K562 (cell line): Measurements from ENCODE around the gene FGD6. TPM values are rescaled to one million over a fixed set of nuclear protein-coding genes. Genes with fewer than 3 reads are reported as not detected.

ENCODE experiments used
- ATAC-seq: fragments of 200-7000 bp; cut with Tn5 transposase; 3 replicates; pipeline ENCODE4 v1.9.1; 2020; ENCODE audit warnings: moderate library complexity
- BruUV-seq: library from RNA; stranded (reverse); fragments of 400-500 nt; replicated peaks from 2 replicates; lab custom pipeline; 2021; lab: Mats Ljungman, UMichigan
- CTCF ChIA-PET: fragments of 300-600 bp; formaldehyde crosslinking; extraction: SDS; loops from one replicate; lab custom pipeline; 2021; ENCODE audit warnings: low intra/inter-chr PET ratio; lab: Yijun Ruan, JAX
- POLR2A ChIA-PET: fragments of 300-600, 350-650 bp; sonication (Branson Sonifier 250); formaldehyde crosslinking; extraction: SDS; loops from one replicate; lab custom pipeline; 2021; ENCODE audit warnings: antibody characterized with exemption, inconsistent platforms; lab: Yijun Ruan, JAX
- DNase-seq, 4 experiments: peaks; one replicate each; pipeline versions ENCODE4 v3.0.0 to v3.0.0-alpha.2; 2011 to 2018; ENCODE audit warnings: low spot score in 3 of 4, mixed read lengths in 3 of 4; ENCODE audit errors: extremely low read depth in 1 of 4
- FAIRE-seq: peaks from 2 replicates; lab custom pipeline; 2011; peaks lifted over from hg19 to GRCh38; lab: Jason Lieb, UNC
- H2AFZ ChIP-seq: 2 replicates; pipeline ENCODE4 v1.6.0; 2011; ENCODE audit warnings: low read depth, low read length, control low read depth, inconsistent platforms
- H3K27ac ChIP-seq: fragments of 200-600 bp; 3 replicates; pipeline ENCODE4 v1.8.0; 2011; ENCODE audit warnings: low read depth, mild to moderate bottlenecking, control low read depth, inconsistent platforms, low read length, moderate library complexity, mixed read lengths; ENCODE audit errors: extremely low read depth
- H3K27me3 ChIP-seq, 2 experiments: fragments of 300-600 bp in 1 of 2; 2 replicates in 1 of 2; 3 replicates in 1 of 2; pipeline versions ENCODE4 v1.6.0 to v1.8.0; 2011; ENCODE audit warnings: inconsistent platforms in 2 of 2, low read length in 2 of 2, mild to moderate bottlenecking in 1 of 2, mixed read lengths in 1 of 2, moderate library complexity in 1 of 2; ENCODE audit not compliant: control insufficient read depth in 2 of 2, insufficient read depth in 2 of 2
- H3K36me3 ChIP-seq: fragments of 300-600 bp; 3 replicates; pipeline ENCODE4 v1.8.0; 2011; ENCODE audit warnings: mild to moderate bottlenecking, low read length, inconsistent platforms; ENCODE audit not compliant: control insufficient read depth, insufficient read depth
- H3K4me1 ChIP-seq, 2 experiments: fragments of 200-600 bp in 1 of 2; replicated peaks in 1 of 2; 2 replicates in 1 of 2; 3 replicates in 1 of 2; pipeline versions ENCODE4 v1.5.1 to v1.8.0; 2011; ENCODE audit warnings: inconsistent platforms in 2 of 2, low read length in 2 of 2, mild to moderate bottlenecking in 1 of 2, mixed read lengths in 1 of 2, moderate library complexity in 1 of 2; ENCODE audit not compliant: control insufficient read depth in 2 of 2, insufficient read depth in 2 of 2
- H3K4me2 ChIP-seq: 2 replicates; pipeline ENCODE4 v1.6.1; 2011; ENCODE audit warnings: low read length, control low read depth, inconsistent platforms, mixed read lengths; ENCODE audit not compliant: insufficient read depth
- H3K4me3 ChIP-seq: fragments of 200-600 bp; sonication (generic), shearing (Covaris generic); 2 replicates; pipeline ENCODE4 v1.5.1; 2016; ENCODE audit warnings: control low read depth, inconsistent platforms
- H3K79me2 ChIP-seq: fragments of 200-600 bp; 3 replicates; pipeline ENCODE4 v1.8.0; 2011; ENCODE audit warnings: low read length, inconsistent platforms; ENCODE audit not compliant: control insufficient read depth, insufficient read depth
- H3K9ac ChIP-seq, 2 experiments: 2 replicates each; pipeline versions ENCODE4 v1.6.0 to v1.6.1; 2011; ENCODE audit warnings: low read depth in 2 of 2, low read length in 2 of 2, control low read depth in 1 of 2, inconsistent platforms in 1 of 2, mild to moderate bottlenecking in 1 of 2, mixed read lengths in 1 of 2; ENCODE audit not compliant: insufficient read depth in 1 of 2
- H3K9me1 ChIP-seq: one replicate; pipeline ENCODE4 v1.6.0; 2011; ENCODE audit warnings: inconsistent platforms, mild to moderate bottlenecking, low read length, moderate library complexity; ENCODE audit not compliant: control insufficient read depth, insufficient read depth
- H3K9me3 ChIP-seq: replicated peaks from 2 replicates; pipeline ENCODE4 v1.5.1; 2011; ENCODE audit warnings: low read depth, low read length, inconsistent platforms; ENCODE audit not compliant: control insufficient read depth, insufficient read depth
- H4K20me1 ChIP-seq: replicated peaks from 2 replicates; pipeline ENCODE4 v1.6.1; 2011; ENCODE audit warnings: low read length, inconsistent platforms, mixed read lengths; ENCODE audit not compliant: control insufficient read depth, insufficient read depth
- FIP1L1 ChIP-seq: fragments of 200-400 bp; formaldehyde crosslinking; IDR thresholded peaks from 2 replicates; pipeline ENCODE4 v1.6.1; 2018; ENCODE audit warnings: mild to moderate bottlenecking, low read depth, low read length; ENCODE audit not compliant: poor library complexity, severe bottlenecking
- NFRKB ChIP-seq: fragments of 450-650 bp; IDR thresholded peaks from 2 replicates; pipeline ENCODE4 v1.6.1; 2016; ENCODE audit warnings: low read depth
- PCBP1 ChIP-seq: fragments of 200-400 bp; formaldehyde crosslinking; IDR thresholded peaks from 2 replicates; pipeline ENCODE4 v1.6.1; 2018; ENCODE audit warnings: mild to moderate bottlenecking, low read depth, low read length; ENCODE audit not compliant: poor library complexity, severe bottlenecking
- RBFOX2 ChIP-seq: fragments of 200-400 bp; formaldehyde crosslinking; IDR thresholded peaks from 2 replicates; pipeline ENCODE4 v1.6.1; 2017; ENCODE audit warnings: low read depth, mild to moderate bottlenecking, low read length, moderate library complexity
- SMAD2 ChIP-seq: fragments of 150-350 bp; IDR thresholded peaks from 2 replicates; pipeline ENCODE4 v1.6.1; 2014; ENCODE audit warnings: low read depth, mild to moderate bottlenecking, low read length
- TAF1 ChIP-seq: IDR thresholded peaks from 2 replicates; pipeline ENCODE4 v1.6.1; 2011; ENCODE audit warnings: mild to moderate bottlenecking, low read length, moderate library complexity; ENCODE audit not compliant: insufficient read depth, control insufficient read depth, severe bottlenecking; ENCODE audit errors: extremely low read depth
- ZC3H8 ChIP-seq: fragments of 450-650 bp; IDR thresholded peaks from 2 replicates; pipeline ENCODE4 v1.6.1; 2017
- ZNF184 ChIP-seq: sonication (generic); formaldehyde crosslinking; IDR thresholded peaks from 2 replicates; pipeline ENCODE4 v1.5.0; 2020; ENCODE audit warnings: missing genetic modification reagents
- ZNF609 ChIP-seq: sonication (generic); formaldehyde crosslinking; IDR thresholded peaks from 2 replicates; pipeline ENCODE4 v1.8.1; 2023; ENCODE audit warnings: missing genetic modification reagents, mild to moderate bottlenecking, borderline replicate concordance
- in situ Hi-C: fragments of 300-500 bp; cut with MboI; formaldehyde crosslinking; loops from 4 replicates; pipeline ENCODE4 v1.15.0; 2018; ENCODE audit warnings: inconsistent platforms, mixed read lengths
- intact Hi-C: fragments of 100-400 bp; cut with micrococcal nuclease; formaldehyde crosslinking; loops from 2 replicates; pipeline ENCODE4 v1.14.2; 2022
- polyA plus RNA-seq, 8 experiments: library from polyadenylated mRNA; depleted of rRNA in 4 of 8; stranded (reverse) in 5 of 8; unstranded in 3 of 8; fragments of >200 nt; fragmentation: Nextera tagmentation in 2 of 8; fragmentation: Illumina TruSeq in 1 of 8; extraction: Ambion mirVana in 2 of 8; extraction: Trizol in 1 of 8; gene quantifications; 2 replicates each; pipeline versions ENCODE4 v1.2.1 to v1.2.3, GENCODE V29; 2011 to 2014; ENCODE audit warnings: inconsistent platforms in 1 of 8, missing spikeins in 1 of 8
- total RNA-seq, 7 experiments: library from RNA; depleted of rRNA in 6 of 7; stranded (reverse); fragments of >200 nt in 6 of 7; fragmentation: Illumina TruSeq in 2 of 7; extraction: Trizol in 2 of 7; gene quantifications; 2 replicates each; pipeline versions ENCODE4 v1.2.1 to v1.2.3, GENCODE V29; 2011 to 2021; ENCODE audit warnings: low replicate concordance in 1 of 7

Gene FGD6
- total and polyA plus RNA-seq, 9 of the 15 experiments (the other 6 are each of a cell fraction or from before 2014, with no cell fraction given) = 1.5 to 11.1 (median 5.8) TPM

DNA sequence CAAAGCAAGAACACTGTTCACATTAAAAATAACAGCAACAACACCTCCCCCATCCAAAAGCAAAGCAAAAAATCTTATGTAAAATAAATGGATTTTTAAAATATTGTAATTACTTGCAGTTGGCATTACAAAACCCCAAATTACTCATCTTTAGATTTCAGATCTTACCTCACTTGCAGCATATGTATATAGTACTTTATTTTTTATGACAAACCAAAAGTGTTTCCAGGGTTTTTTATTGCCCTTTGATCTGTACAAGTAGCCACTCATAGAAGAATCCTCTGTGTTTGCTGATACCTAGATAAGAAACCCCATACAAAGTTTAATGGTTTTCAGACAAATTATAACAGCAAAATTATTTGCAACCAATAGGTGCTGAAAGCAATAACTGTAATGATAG is 131.7 kb downstream of the FGD6 start:
- ATAC-seq = no peak

More for the DNA sequence above, 131.7 kb downstream of the FGD6 start:
- Histone ChIP-seq H3K9me1 (no peaks in the 10 kb centered on the region), H3K4me1 (no peaks in the 10 kb centered on the region; a peak in 1 of 5 replicates), H3K36me3 (peaks cover 15% of the 10 kb centered on the region), H3K9me3 (no peaks in the 10 kb centered on the region), H3K79me2 (no peaks in the 10 kb centered on the region), H3K9ac (no peak overlapping the region), H2AFZ (no peak overlapping the region), H3K4me3 (no peak overlapping the region), H4K20me1 (no peaks in the 10 kb centered on the region), H3K27ac (no peak overlapping the region), H3K27me3 (no peaks in the 10 kb centered on the region), H3K4me2 (no peak overlapping the region)
- CTCF ChIA-PET = no interaction called here
- BruUV-seq = no TSS peak
- POLR2A ChIA-PET = interaction anchor here (0.9 to 2.1 kb wide), 2 partner anchors 11 to 14 kb away, joined by 3 to 10 read pairs; partner anchors contain the start of gene NR2C1
- FAIRE-seq = no peak
- in situ Hi-C loops = no loop called here
- intact Hi-C loops = no loop called here
- TF ChIP-seq ZC3H8 (no peak), ZNF184 (CRISPR knock-in tag) (no peak), RBFOX2 (no peak), NFRKB (no peak), PCBP1 (no peak), FIP1L1 (no peak), ZNF609 (no peak), SMAD2 (no peak), TAF1 (no peak)
- DNase-seq = no peak
